ENCODE results near the gene FLOT1. TPM values are rescaled to one million over a fixed set of nuclear protein-coding genes. Genes with fewer than 3 reads are reported as not detected.

Gene FLOT1
- total and polyA plus RNA-seq, 9 donors: 84.5 to 113 (median 105) TPM

- 16% methylated on average over 6 of the region's 31 CpGs for WGBS (ENCODE audit: insufficient coverage)
- peak overlapping the region; percentile 13 for H3K27ac ChIP-seq (ENCODE audit: low read length)
- peaks cover 45% of the 10 kb centered on the region for H3K4me1 ChIP-seq (ENCODE audit: control insufficient read depth, insufficient read depth, low read length)
- peaks cover 64% of the 10 kb centered on the region for H3K36me3 ChIP-seq (ENCODE audit: control insufficient read depth, insufficient read depth, low read length)
- no peaks in the 10 kb centered on the region for H3K9me3 ChIP-seq (replicated peaks; ENCODE audit: control insufficient read depth, low read depth, low read length)
- no peaks in the 10 kb centered on the region for H3K27me3 ChIP-seq (ENCODE audit: control insufficient read depth, insufficient read depth, low read length)
- peak; percentile 87 for DNase-seq
- H3K4me3 ChIP-seq (ENCODE audit: low read length): no peak overlapping the region
Measured at GRCh38 chr6:30678964-30679726, 63.3 kb downstream of the FLOT1 start.

Other genes with a start within 250 kb of the FLOT1 start
- gene GNL1, start 186.2 kb downstream of the FLOT1 start, total RNA-seq: 38.0 TPM
- gene GNL1, start 186.2 kb downstream of the FLOT1 start, polyA plus RNA-seq (ENCODE audit: insufficient read depth in 1 of 8, insufficient read length in 8 of 8, low replicate concordance in 1 of 8): 10 to 100 TPM; 53.6 to 80.4 (median 60.2) TPM
- gene PRR3, start 185.4 kb downstream of the FLOT1 start, total RNA-seq: 10.7 TPM
- 10 to 100 TPM; 18.2 to 25.3 (median 22.9) TPM for gene PRR3, start 185.4 kb downstream of the FLOT1 start, polyA plus RNA-seq (ENCODE audit: insufficient read depth in 1 of 8, insufficient read length in 8 of 8, low replicate concordance in 1 of 8)
- 26.6 TPM for gene ABCF1, start 171.2 kb downstream of the FLOT1 start, total RNA-seq
- gene ABCF1, start 171.2 kb downstream of the FLOT1 start, polyA plus RNA-seq (ENCODE audit: insufficient read depth in 1 of 8, insufficient read length in 8 of 8, low replicate concordance in 1 of 8): 10 to 100 TPM; 43.8 to 56.1 (median 51.0) TPM
- gene PPP1R10, start 125.4 kb downstream of the FLOT1 start, total RNA-seq: 25.7 TPM
- 10 to 100 TPM; 22.4 to 32.7 (median 30.0) TPM for gene PPP1R10, start 125.4 kb downstream of the FLOT1 start, polyA plus RNA-seq (ENCODE audit: insufficient read depth in 1 of 8, insufficient read length in 8 of 8, low replicate concordance in 1 of 8)
- gene MRPS18B, start 124.8 kb downstream of the FLOT1 start, total RNA-seq: 64.3 TPM
- 10 to 100 TPM; 49.6 to 64.4 (median 57.2) TPM for gene MRPS18B, start 124.8 kb downstream of the FLOT1 start, polyA plus RNA-seq (ENCODE audit: insufficient read depth in 1 of 8, insufficient read length in 8 of 8, low replicate concordance in 1 of 8)
- 5.6 TPM for gene ATAT1, start 115.8 kb downstream of the FLOT1 start, total RNA-seq
- 10 to 100 TPM; 14.5 to 27.4 (median 21.1) TPM for gene ATAT1, start 115.8 kb downstream of the FLOT1 start, polyA plus RNA-seq (ENCODE audit: insufficient read depth in 1 of 8, insufficient read length in 8 of 8, low replicate concordance in 1 of 8)
- 5.8 TPM for gene C6orf136, start 95.6 kb downstream of the FLOT1 start, total RNA-seq
- 10 to 100 TPM in 5 of 8 donors, 1 to 10 TPM in 3; 8.6 to 16.5 (median 12.6) TPM for gene C6orf136, start 95.6 kb downstream of the FLOT1 start, polyA plus RNA-seq (ENCODE audit: insufficient read depth in 1 of 8, insufficient read length in 8 of 8, low replicate concordance in 1 of 8)
- gene DHX16, start 69.7 kb downstream of the FLOT1 start, total RNA-seq: 18.6 TPM
- gene DHX16, start 69.7 kb downstream of the FLOT1 start, polyA plus RNA-seq (ENCODE audit: insufficient read depth in 1 of 8, insufficient read length in 8 of 8, low replicate concordance in 1 of 8): 10 to 100 TPM; 22.1 to 29.1 (median 24.5) TPM
- 19.3 TPM for gene PPP1R18, start 56.0 kb downstream of the FLOT1 start, total RNA-seq
- 10 to 100 TPM; 36.8 to 54.3 (median 45.4) TPM for gene PPP1R18, start 56.0 kb downstream of the FLOT1 start, polyA plus RNA-seq (ENCODE audit: insufficient read depth in 1 of 8, insufficient read length in 8 of 8, low replicate concordance in 1 of 8)
- gene NRM, start 51.7 kb downstream of the FLOT1 start, total RNA-seq: 7.2 TPM
- 10 to 100 TPM; 34.4 to 49.7 (median 37.8) TPM for gene NRM, start 51.7 kb downstream of the FLOT1 start, polyA plus RNA-seq (ENCODE audit: insufficient read depth in 1 of 8, insufficient read length in 8 of 8, low replicate concordance in 1 of 8)
- 9.6 TPM for gene MDC1, start 25.4 kb downstream of the FLOT1 start, total RNA-seq
- gene MDC1, start 25.4 kb downstream of the FLOT1 start, polyA plus RNA-seq (ENCODE audit: insufficient read depth in 1 of 8, insufficient read length in 8 of 8, low replicate concordance in 1 of 8): 10 to 100 TPM; 21.0 to 34.6 (median 25.5) TPM
- 403 TPM for gene TUBB, start 22.3 kb downstream of the FLOT1 start, total RNA-seq
- 1,000 to 10,000 TPM in 3 of 8 donors, 100 to 1,000 TPM in 5; 686 to 1,098 (median 967) TPM for gene TUBB, start 22.3 kb downstream of the FLOT1 start, polyA plus RNA-seq (ENCODE audit: insufficient read depth in 1 of 8, insufficient read length in 8 of 8, low replicate concordance in 1 of 8)
- 6.7 TPM for gene IER3, start 1.9 kb upstream of the FLOT1 start, total RNA-seq
- gene IER3, start 1.9 kb upstream of the FLOT1 start, polyA plus RNA-seq (ENCODE audit: insufficient read depth in 1 of 8, insufficient read length in 8 of 8, low replicate concordance in 1 of 8): 10 to 100 TPM in 6 of 8 donors, 1 to 10 TPM in 2; 5.8 to 22.6 (median 12.9) TPM
- gene DDR1, start 141.8 kb upstream of the FLOT1 start, total RNA-seq: 42.4 TPM
- 10 to 100 TPM; 55.2 to 87.4 (median 70.1) TPM for gene DDR1, start 141.8 kb upstream of the FLOT1 start, polyA plus RNA-seq (ENCODE audit: insufficient read depth in 1 of 8, insufficient read length in 8 of 8, low replicate concordance in 1 of 8)
- gene GTF2H4, start 165.5 kb upstream of the FLOT1 start, total RNA-seq: 15.5 TPM
- gene GTF2H4, start 165.5 kb upstream of the FLOT1 start, polyA plus RNA-seq (ENCODE audit: insufficient read depth in 1 of 8, insufficient read length in 8 of 8, low replicate concordance in 1 of 8): 10 to 100 TPM; 22.0 to 26.5 (median 24.1) TPM
- 23.4 TPM for gene VARS2, start 171.6 kb upstream of the FLOT1 start, total RNA-seq
- gene VARS2, start 171.6 kb upstream of the FLOT1 start, polyA plus RNA-seq (ENCODE audit: insufficient read depth in 1 of 8, insufficient read length in 8 of 8, low replicate concordance in 1 of 8): 10 to 100 TPM; 20.1 to 34.8 (median 27.7) TPM
- not detected for gene SFTA2, start 189.5 kb upstream of the FLOT1 start, total RNA-seq
- gene SFTA2, start 189.5 kb upstream of the FLOT1 start, polyA plus RNA-seq (ENCODE audit: insufficient read depth in 1 of 8, insufficient read length in 8 of 8, low replicate concordance in 1 of 8): under 1 TPM in 3 of 8 donors, not detected in 5; 0.37 to 0.66 (median 0.47) TPM
- gene MUCL3, start 198.3 kb upstream of the FLOT1 start, total RNA-seq: not detected
- under 1 TPM in 2 of 8 donors, not detected in 6; 0.05 to 0.15 TPM for gene MUCL3, start 198.3 kb upstream of the FLOT1 start, polyA plus RNA-seq (ENCODE audit: insufficient read depth in 1 of 8, insufficient read length in 8 of 8, low replicate concordance in 1 of 8)
- gene MUC21, start 241.0 kb upstream of the FLOT1 start, total RNA-seq: not detected
- under 1 TPM in 1 of 8 donors, not detected in 7; 0.25 TPM for gene MUC21, start 241.0 kb upstream of the FLOT1 start, polyA plus RNA-seq (ENCODE audit: insufficient read depth in 1 of 8, insufficient read length in 8 of 8, low replicate concordance in 1 of 8)

All from muscle of leg (tissue), 11 donors.